ENCODE data around the gene CARM1.

CARM1 gene

DNA sequence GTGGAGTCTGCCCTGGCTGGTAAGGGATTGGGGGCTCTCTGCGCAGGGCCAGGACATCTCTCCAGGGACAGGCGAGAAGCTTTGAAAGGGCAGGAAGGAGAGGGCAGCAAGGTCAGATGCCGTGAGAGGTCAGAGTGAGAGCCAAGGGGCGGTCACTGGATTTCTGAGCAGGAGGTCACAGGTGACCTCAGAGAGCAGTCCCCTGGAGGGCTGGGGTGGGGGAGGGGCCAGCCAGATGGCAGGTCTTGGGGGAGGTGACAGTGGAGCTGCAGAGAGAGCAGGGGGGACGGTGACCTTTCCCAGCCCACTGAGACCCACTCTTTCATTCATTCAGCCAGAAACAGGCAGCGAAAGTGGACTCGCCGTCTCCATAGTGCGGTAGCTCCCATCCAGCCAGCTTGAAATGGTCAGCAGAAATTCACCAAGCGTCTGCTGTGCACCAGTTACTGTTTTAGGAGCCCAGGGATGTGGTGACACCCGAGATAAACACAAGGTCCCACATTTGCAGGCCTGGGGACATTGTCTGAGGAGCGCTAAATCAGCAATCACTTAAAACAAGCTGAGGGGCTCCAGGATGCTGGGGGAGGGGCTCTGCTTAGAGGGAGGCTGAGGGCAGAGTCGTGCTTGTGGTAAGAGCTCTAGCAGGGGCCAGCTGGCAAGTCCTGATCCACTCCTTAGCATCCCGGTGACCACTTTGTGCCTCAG is 10.2 kb downstream of the CARM1 start:
- no peak for DNase-seq (ENCODE audit: extremely low spot score)

GRCh38 chr19:10882108-10882457 is 10.7 kb downstream of the CARM1 start:
- no peak for DNase-seq (ENCODE audit: extremely low spot score)
- CTCF ChIA-PET = interaction anchor here (0.9 to 1.5 kb wide), 2 partner anchors 10 to 11 kb away, joined by 3 to 6 read pairs; no protein-coding TSS in a partner anchor
- POLR2A ChIA-PET = interaction anchor here (0.6 kb wide), 1 partner anchor 38 kb away, joined by 4 read pairs; no protein-coding TSS in a partner anchor
- no peak for TF ChIP-seq CTCF (IDR thresholded peaks at IDR 0.05; ENCODE audit: control extremely low read depth, extremely low read depth, low read depth, missing control alignments)

More for the DNA sequence above, 10.2 kb downstream of the CARM1 start:
- ChIA-PET POLR2A (interaction anchor here (0.6 kb wide), 1 partner anchor 37 kb away, joined by 4 read pairs; no protein-coding TSS in a partner anchor), CTCF (interaction anchor here (0.9 to 1.9 kb wide), 4 partner anchors 9 to 55 kb away, joined by 3 to 6 read pairs (median 5); no protein-coding TSS in a partner anchor)
- no peak for TF ChIP-seq CTCF (IDR thresholded peaks at IDR 0.05; ENCODE audit: control extremely low read depth, extremely low read depth, low read depth, missing control alignments)

- CTCF ChIA-PET = interaction anchor here (2.1 kb wide), 1 partner anchor 12 kb away, joined by 13 read pairs; the partner anchor contains the start of gene CARM1
- no peak for DNase-seq (ENCODE audit: extremely low spot score)
- POLR2A ChIA-PET = no interaction called here
- TF ChIP-seq CTCF (IDR thresholded peaks at IDR 0.05; ENCODE audit: control extremely low read depth, extremely low read depth, low read depth, missing control alignments) = no peak
Observed at GRCh38 chr19:10884274-10884673, 12.9 kb downstream of the CARM1 start.

GRCh38 chr19:10885201-10886169 is 14.1 kb downstream of the CARM1 start:
- POLR2A ChIA-PET = interaction anchor here (0.6 to 1.1 kb wide), 2 partner anchors 9 to 512 kb away, joined by 3 to 6 read pairs; no protein-coding TSS in a partner anchor

GRCh38 chr19:10887616-10888367 is 16.4 kb downstream of the CARM1 start:
- POLR2A ChIA-PET = interaction anchor here (0.8 to 2.0 kb wide), 3 partner anchors 8 to 31 kb away, joined by 3 to 12 read pairs (median 3); no protein-coding TSS in a partner anchor
- TF ChIP-seq CTCF (IDR thresholded peaks at IDR 0.05; ENCODE audit: control extremely low read depth, extremely low read depth, low read depth, missing control alignments) = no peak
- CTCF ChIA-PET = interaction anchor here (0.8 to 3.6 kb wide), 17 partner anchors 9 to 239 kb away, joined by 3 to 28 read pairs (median 4); partner anchors contain the start of gene CARM1
- DNase-seq (ENCODE audit: extremely low spot score) = no peak

More at GRCh38 chr19:10885201-10886169, 14.1 kb downstream of the CARM1 start:
- CTCF ChIA-PET = interaction anchor here (1.1 to 2.1 kb wide), 2 partner anchors 13 to 21 kb away, joined by 3 to 13 read pairs; partner anchors contain the start of gene CARM1
- DNase-seq (ENCODE audit: extremely low spot score) = no peak
- no peak for TF ChIP-seq CTCF (IDR thresholded peaks at IDR 0.05; ENCODE audit: control extremely low read depth, extremely low read depth, low read depth, missing control alignments)
